ENCODE results near the gene CHRDL2.

CHRDL2 gene

GRCh38 chr11:74684661-74685060 lies 46.6 kb downstream of the CHRDL2 start:
- no peak for DNase-seq

GRCh38 chr11:74683941-74684481 lies 47.2 kb downstream of the CHRDL2 start:
- no peak for DNase-seq

DNA sequence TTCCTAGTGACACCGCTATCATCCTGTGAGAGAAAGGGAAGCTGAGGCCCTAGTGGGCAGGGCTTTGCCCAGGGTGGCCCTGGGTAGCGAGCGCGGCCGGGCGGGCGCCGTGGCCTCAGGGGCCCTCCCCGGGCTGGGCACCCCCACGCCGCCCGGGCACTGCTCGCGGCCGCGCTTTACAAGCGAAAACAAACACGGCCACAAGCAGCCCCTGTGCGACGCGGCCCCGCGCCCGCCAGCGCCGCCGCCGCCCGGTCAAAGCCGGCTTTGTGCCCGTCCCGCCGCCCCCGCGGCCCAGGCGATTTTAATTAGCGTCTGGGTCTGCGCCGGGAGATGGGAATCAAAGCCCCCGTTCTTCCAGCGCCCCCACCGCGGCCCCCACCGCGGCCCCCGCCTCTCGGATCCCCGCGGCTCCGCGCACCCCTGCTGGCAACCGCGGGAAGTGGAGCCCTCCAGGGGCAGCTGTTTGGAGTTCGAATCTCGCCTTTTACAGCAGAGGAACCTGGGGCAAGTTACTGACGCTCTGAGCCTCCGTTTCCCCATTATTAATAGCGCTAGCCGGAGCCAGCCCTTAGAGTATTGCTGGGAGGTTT lies 47.9 kb downstream of the CHRDL2 start:
- no peak for DNase-seq

DNA sequence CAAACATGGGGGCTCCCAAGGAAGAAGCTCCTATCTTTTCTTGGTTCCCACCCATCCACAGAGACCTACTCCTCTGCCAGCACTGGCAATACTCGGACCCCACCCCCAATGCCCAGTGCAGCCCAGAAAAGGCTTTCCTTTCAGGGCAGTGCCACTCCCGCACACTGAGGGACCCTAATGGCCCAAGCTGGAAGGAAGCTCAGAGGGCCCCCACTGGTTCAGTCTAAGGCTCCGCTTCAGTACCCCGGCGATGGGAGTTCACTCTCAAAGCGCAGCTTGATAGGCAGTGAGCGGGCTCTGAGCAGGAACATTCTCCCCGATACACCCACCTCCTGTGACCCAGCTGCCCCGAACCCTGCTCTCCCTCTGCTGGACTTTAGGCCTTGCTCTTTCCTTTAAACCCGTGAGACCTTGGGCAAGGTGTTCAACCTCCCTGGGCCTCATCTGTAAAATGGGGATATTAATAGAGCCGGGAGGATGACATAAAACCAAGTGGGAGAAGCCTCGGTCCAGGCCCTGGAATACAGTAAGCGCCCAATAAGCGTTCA lies 48.4 kb downstream of the CHRDL2 start:
- DNase-seq, result no peak

GRCh38 chr11:74681686-74682651 lies 49.3 kb downstream of the CHRDL2 start:
- no peak for DNase-seq

- DNase-seq, result no peak
These were observed 50.3 kb downstream of the CHRDL2 start for GRCh38 chr11:74680703-74681531.

- DNase-seq, result no peak
These were observed 51.1 kb downstream of the CHRDL2 start for GRCh38 chr11:74680035-74680671.

DNA sequence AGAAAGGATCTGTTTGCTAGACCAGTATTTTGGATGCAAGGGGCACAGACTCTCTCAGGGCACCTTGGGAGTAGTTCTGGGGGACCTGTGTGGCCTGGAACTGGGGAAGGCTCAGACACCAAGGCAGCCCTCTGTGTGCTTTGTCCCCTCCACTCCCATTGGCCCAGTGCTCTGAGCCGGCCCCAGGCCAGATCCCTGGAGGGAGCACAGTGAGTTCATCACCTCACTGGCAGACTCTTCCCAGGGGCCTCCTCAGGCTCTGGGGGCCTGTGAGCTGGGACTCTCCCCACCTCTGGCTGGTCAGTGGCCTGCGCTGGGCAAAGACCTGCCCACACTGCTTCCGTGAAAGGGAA lies 51.7 kb downstream of the CHRDL2 start:
- DNase-seq, result no peak

DNA sequence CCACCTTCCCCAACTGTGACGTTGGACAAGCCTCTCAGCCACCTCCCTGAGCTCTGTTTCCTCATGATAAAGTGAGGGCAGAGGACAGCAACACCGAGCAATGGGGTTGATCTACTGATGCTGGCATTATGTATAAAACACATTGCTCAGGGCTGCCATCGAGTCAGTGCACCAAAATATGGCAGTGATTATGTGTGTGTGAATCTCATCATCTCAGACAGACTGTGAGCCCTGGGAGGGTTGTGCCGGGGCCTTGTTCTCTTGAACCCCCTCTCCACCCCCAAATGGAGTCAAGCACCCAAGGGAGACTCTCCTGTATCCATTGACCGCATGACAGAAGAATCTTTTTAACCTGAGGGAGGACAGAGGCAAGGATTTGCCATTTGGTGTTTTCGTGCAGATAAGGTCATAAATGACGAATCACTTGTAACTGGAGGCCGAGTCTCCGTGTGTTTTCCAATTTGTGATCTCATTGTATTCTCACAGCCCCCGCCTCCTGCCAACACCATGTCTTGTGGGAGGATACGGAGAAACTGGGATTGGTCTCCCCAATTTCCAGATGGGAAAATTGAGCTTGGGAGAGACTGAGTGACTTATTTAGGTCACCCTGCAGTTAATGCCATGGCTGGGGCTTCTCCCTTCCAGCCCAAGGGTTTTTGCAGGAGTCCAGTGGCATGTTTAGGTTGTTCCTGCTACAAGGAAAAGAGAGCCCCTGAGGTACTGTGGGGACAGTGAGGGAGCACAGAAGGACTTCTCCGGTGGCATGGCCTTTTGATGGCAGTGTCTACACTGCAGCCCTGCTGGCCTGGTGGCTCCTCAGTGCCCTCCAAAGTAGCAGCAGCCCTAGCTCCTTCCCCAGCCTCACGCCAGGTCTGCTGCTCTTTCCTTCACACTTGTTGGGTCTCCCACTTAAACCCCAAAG lies 52.4 kb downstream of the CHRDL2 start:
- DNase-seq, result no peak

- DNase-seq, result no peak
These were observed 53.2 kb downstream of the CHRDL2 start for GRCh38 chr11:74678041-74678440.

DNA sequence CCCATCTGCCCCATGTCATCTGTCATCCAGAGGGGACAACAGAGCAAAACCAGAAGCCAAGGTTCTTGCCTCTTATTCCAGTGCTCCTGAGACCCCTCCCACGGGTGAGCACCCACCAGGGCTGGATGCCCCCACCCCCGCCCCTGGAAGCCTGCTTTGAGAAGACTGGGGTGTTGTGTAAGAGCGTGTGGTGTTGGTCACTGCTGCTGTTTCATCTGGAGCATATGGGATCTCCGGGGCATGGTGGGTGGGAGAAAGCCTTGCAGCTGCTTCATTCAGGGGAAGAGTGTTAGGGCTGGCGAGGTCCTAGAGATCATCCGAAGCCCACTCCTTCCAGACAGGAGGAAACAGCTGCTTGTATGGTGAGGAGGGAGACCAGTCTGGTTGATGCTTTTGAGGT lies 54.1 kb downstream of the CHRDL2 start:
- no peak for DNase-seq

DNA sequence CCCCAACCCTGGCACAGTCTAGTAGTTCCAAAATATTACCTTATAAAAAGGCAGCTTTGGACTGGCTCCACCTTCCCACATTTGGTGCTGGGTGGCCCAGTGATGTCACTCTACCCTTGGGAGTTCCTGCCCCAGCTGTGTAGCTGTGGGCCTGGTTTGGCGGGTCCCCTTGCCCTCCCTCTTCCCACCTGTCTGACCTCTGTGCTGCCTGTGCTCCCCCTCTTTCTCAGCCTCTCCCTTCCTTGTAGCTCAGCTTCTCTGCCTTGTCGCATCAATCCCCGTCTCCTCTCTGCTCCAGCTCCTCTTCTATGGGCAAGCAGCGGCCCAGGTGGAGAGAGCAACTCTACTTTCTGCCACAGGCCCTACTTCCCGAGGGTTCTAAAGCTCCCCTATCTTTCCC lies 54.6 kb downstream of the CHRDL2 start:
- no peak for DNase-seq

GRCh38 chr11:74675761-74676160 lies 55.5 kb downstream of the CHRDL2 start:
- DNase-seq, result no peak

DNA sequence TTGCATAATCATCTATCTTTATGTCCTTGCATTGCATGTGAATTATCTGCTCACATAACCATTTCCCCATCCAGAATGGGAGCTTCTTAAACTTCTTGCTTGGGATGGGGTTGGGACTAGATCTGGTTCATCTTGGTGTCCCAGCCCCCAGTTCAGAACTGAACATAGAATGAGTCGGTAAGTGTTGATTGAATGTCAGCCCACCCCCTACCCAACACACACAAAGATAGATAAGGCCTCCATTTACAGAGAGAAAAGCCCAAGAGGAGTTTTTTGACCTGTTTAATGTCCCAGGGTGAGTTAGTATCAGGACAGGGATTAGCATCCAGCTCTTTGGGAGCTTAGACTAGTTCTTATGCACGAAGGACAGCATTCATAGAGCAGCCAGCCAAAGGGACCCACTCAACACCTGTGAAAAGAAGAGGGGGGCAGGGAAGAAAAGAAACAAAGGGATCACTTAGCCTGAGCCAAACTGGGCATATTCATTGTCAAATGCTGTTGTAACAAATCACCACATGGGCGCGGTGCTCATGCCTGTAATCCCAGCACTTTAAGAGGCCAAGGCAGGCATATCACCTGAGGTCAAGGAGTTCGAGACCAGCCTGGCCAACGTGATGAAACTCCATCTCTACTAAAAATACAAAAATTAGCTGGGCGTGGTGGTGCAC lies 57.4 kb downstream of the CHRDL2 start:
- no peak for DNase-seq

DNA sequence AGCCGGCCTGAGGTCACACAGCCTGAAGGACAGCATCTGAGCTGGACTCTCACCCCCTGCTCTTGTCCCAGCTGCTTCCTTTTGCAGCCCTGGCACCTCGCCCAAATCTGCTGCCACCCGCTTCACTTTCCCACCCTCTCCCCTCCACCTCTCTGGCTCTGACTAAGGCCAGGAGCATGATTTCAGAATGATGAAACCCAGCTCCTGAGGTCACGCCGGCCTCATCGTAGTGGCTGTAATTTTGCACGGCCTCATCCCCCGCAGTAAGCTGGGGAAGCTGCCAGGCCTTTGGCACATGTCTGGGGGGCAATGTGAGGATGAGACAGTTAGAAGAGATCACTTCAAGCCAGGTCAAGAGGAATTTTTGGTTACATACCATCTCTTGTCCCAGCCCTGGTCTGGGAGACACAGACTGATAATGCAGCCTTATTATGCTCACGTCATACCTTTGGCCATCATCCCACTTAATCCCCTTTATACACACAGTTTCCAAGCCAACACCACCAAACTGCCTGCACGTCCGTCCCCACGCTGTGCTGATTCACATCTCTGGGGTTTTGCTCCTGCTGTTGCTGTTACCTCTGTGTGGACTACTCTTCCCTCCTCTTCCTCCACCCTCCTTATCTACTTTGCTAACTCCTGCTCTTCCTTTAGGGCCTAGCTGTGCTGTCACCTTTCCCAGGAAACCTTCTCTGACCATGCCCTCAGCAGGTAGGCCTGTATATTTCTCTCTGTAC lies 58.1 kb downstream of the CHRDL2 start:
- DNase-seq, result no peak

DNA sequence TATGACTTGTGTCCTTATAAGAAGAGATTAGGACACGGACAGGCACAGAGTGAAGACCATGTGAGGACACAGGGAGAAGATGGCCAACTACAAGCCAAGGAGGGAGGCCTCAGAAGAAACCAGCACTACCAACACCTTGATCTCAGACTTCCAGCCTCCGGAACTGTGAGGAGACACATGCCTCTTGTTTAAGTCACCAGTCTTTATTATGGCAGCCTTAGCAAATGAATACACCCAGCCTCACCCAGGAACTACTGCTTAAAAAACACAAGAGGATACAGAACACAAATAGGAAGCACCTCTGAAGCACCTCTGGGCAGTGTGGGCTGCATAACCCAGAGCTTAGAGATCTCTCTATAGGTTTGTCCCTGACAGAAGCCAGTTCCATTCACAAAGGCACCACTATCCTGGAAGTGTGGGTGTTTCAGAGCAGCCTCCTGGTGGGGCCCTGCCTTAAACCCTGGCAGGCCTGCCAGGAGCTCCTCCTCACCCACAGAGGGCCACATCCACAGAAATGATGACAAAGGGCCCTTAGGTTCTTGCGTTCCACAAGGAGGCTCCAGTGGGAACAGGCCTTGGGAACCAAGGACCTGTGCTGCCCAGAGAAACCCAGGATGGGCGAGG lies 58.8 kb downstream of the CHRDL2 start:
- no peak for DNase-seq

DNA sequence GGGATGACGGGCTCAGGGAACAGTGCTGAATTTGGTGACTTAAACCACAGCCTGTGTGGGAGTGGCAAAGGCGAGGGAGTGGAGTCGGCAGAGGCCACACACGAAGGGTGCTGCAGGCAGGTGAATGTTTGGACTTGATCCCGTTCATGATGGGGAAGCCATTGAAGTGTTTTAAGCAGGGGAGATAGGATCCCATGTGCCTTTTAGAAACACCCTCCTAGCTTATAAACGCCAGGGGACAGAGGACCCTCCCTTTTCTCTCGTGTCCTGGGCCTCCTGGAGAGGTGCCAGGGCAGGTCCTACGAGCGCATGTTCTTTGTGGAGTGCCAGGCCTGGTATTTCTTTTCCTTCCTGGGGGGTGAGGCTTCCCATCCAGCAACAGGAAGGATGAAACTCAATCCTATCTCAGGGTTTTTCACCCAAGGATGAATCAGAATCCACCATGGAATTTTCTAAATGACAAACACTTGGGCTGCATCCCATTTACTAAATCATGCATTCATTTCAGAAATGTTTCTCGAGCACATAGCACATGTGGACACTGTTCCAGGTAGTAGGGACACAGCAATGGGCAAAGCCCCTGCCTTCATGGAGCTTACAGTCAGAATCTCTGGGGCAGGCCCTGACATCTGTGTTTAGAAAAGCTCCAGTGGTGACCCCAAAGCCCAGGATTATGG lies 59.6 kb downstream of the CHRDL2 start:
- DNase-seq, result no peak

GRCh38 chr11:74670171-74670570 lies 61.1 kb downstream of the CHRDL2 start:
- DNase-seq, result no peak

All from CD4-positive, alpha-beta T cell treated with Interleukin-10 for 1 hour (primary cell).